Right cardiac atrium (tissue), 5 donors: Measurements from ENCODE around the gene CNTN1. TPM values are rescaled to one million over a fixed set of nuclear protein-coding genes. Genes with fewer than 3 reads are reported as not detected.
A peak's percentile ranks its signal among the peaks of the same experiment; 100 is the strongest.
"Not testable (repeated sequence)": the region's sequence is repeated elsewhere in the genome, so short reads cannot be mapped to it uniquely, and the experiment has no call there.

Experiments
- ATAC-seq, 2 donors: fragments of 200-7000 bp; cut with Tn5 transposase; one replicate each; pipeline versions ENCODE4 v1.8.0 to v1.9.1; 2020; ENCODE audit warnings: moderate library complexity in 2 of 2, mild to moderate bottlenecking in 1 of 2
- DNase-seq, 3 donors: peaks; one replicate each; pipeline ENCODE4 v3.0.0-alpha.2; 2020
- H3K27ac ChIP-seq: one replicate; pipeline ENCODE4 v1.5.1; 2013; ENCODE audit warnings: mild to moderate bottlenecking, low read length, control low read depth, moderate library complexity
- H3K27me3 ChIP-seq: one replicate; pipeline ENCODE4 v1.6.1; 2013; ENCODE audit not compliant: control insufficient read depth, insufficient read depth
- H3K4me1 ChIP-seq: one replicate; pipeline ENCODE4 v1.6.1; 2013; ENCODE audit warnings: low read length; ENCODE audit not compliant: control insufficient read depth, insufficient read depth
- H3K4me3 ChIP-seq: one replicate; pipeline ENCODE4 v1.5.1; 2013; ENCODE audit warnings: low read length, control low read depth
- H3K9me3 ChIP-seq: one replicate; pipeline ENCODE4 v1.6.1; 2013; ENCODE audit warnings: low read length; ENCODE audit not compliant: control insufficient read depth
- WGBS: extraction: QIAGEN DNeasy Blood & Tissue Kit; methylation state at CpG from one replicate; pipeline ENCODE4 v1.1.7; 2013; 5-methylcytosine and 5-hydroxymethylcytosine counted together
- intact Hi-C, 4 donors: fragments of 100-400 bp; cut with DNase I; formaldehyde crosslinking; loops; one replicate each; pipeline versions ENCODE4 v1.11.0 to v1.14.0; 2022 to 2023
- polyA plus RNA-seq: library from polyadenylated mRNA; stranded (reverse); fragments of 200-250 nt; gene quantifications from one replicate; pipeline ENCODE4 v1.2.3, GENCODE V29; 2013
- total RNA-seq, 4 donors: library from RNA; stranded (reverse); fragmentation: NEBNext Ultra II Directional; extraction: Animal tissue kit (Norgen Biotek cat#: 25700); gene quantifications; one replicate each; pipeline ENCODE4 v1.2.1, GENCODE V29; 2021
- donor health status: healthy with polysubstance abuse.
- donor health status: DM: no; HTN: yes; CAD: no.
- donor health status: DM: no; HTN: no; CAD: no.
- donor health status: DM: no; HTN: yes; CAD: no; lungs with severe emphysema.
- donor health status: DM: yes; HTN: yes; CAD: no.

CNTN1 gene
- total and polyA plus RNA-seq, 5 donors, result 0.40 to 0.94 (median 0.53) TPM

GRCh38 chr12:41074473-41074769 is 382.2 kb downstream of the CNTN1 start:
- Histone ChIP-seq H3K4me1 (no peaks in the 10 kb centered on the region), H3K4me3 (no peak overlapping the region), H3K27me3 (no peaks in the 10 kb centered on the region), H3K9me3 (no peaks in the 10 kb centered on the region), H3K27ac (no peak overlapping the region)
- no peak for DNase-seq
- no peak for ATAC-seq
- 71% methylated on average over 3 of the region's 3 CpGs for WGBS
- intact Hi-C loops, result no loop called here

- DNase-seq (no peak), ATAC-seq (no peak)
- H3K4me3 ChIP-seq, result no peak overlapping the region
- 60% methylated on average over 7 of the region's 7 CpGs for WGBS
- H3K9me3 ChIP-seq, result no peaks in the 10 kb centered on the region
- H3K4me1 ChIP-seq, result no peaks in the 10 kb centered on the region
- H3K27ac ChIP-seq, result no peak overlapping the region
- intact Hi-C loops, result no loop called here
- no peaks in the 10 kb centered on the region for H3K27me3 ChIP-seq
These were observed 383.9 kb downstream of the CNTN1 start for GRCh38 chr12:41076114-41076513.

- H3K4me3 ChIP-seq, H3K27ac ChIP-seq, H3K9me3 ChIP-seq, H3K27me3 ChIP-seq, ATAC-seq, H3K4me1 ChIP-seq, intact Hi-C loops, DNase-seq: not testable (repeated sequence)
- 0% methylated on average over 1 of the region's 1 CpG for WGBS
These were observed 389.0 kb downstream of the CNTN1 start for GRCh38 chr12:41081241-41081640.

GRCh38 chr12:41089438-41089837 is 397.2 kb downstream of the CNTN1 start:
- intact Hi-C loops, result no loop called here
- H3K27me3 ChIP-seq, result no peaks in the 10 kb centered on the region
- H3K4me1 ChIP-seq, result no peaks in the 10 kb centered on the region
- H3K27ac ChIP-seq, result no peak overlapping the region
- WGBS, result 75% methylated on average over 2 of the region's 2 CpGs
- H3K4me3 ChIP-seq, result no peak overlapping the region
- DNase-seq (no peak), ATAC-seq (no peak)
- H3K9me3 ChIP-seq, result no peaks in the 10 kb centered on the region

- WGBS, result 53% methylated on average over 1 of the region's 1 CpG
- ATAC-seq (no peak), DNase-seq (no peak)
- no peaks in the 10 kb centered on the region for H3K4me1 ChIP-seq
- no peak overlapping the region for H3K27ac ChIP-seq
- H3K27me3 ChIP-seq, result no peaks in the 10 kb centered on the region
- intact Hi-C loops, result no loop called here
- H3K9me3 ChIP-seq, result no peaks in the 10 kb centered on the region
- no peak overlapping the region for H3K4me3 ChIP-seq
These were observed 399.9 kb downstream of the CNTN1 start for GRCh38 chr12:41092115-41092514.

GRCh38 chr12:41096797-41097196 is 404.6 kb downstream of the CNTN1 start:
- intact Hi-C loops, result no loop called here
- Histone ChIP-seq H3K9me3 (no peaks in the 10 kb centered on the region), H3K4me1 (no peaks in the 10 kb centered on the region), H3K27me3 (no peaks in the 10 kb centered on the region), H3K4me3 (no peak overlapping the region), H3K27ac (no peak overlapping the region)
- no peak for DNase-seq
- ATAC-seq, result no peak
- 90% methylated on average over 1 of the region's 1 CpG for WGBS

GRCh38 chr12:41100572-41100971 is 408.3 kb downstream of the CNTN1 start:
- DNase-seq (peak in 2 of 3 donors; percentile 33 to 58), ATAC-seq (peak in 1 of 2 donors; percentile 61)
- no peak overlapping the region for H3K27ac ChIP-seq
- WGBS, result 52% methylated on average over 1 of the region's 1 CpG
- H3K9me3 ChIP-seq, result no peaks in the 10 kb centered on the region
- intact Hi-C loops, result no loop called here
- no peaks in the 10 kb centered on the region for H3K27me3 ChIP-seq
- no peaks in the 10 kb centered on the region for H3K4me1 ChIP-seq
- H3K4me3 ChIP-seq, result no peak overlapping the region

- ATAC-seq (no peak), DNase-seq (no peak)
- Histone ChIP-seq H3K9me3 (no peaks in the 10 kb centered on the region), H3K27ac (no peak overlapping the region), H3K4me1 (no peaks in the 10 kb centered on the region), H3K4me3 (no peak overlapping the region), H3K27me3 (no peaks in the 10 kb centered on the region)
- intact Hi-C loops, result no loop called here
These were observed 409.6 kb downstream of the CNTN1 start for GRCh38 chr12:41101806-41102205.

- Histone ChIP-seq H3K27ac (no peak overlapping the region), H3K4me3 (no peak overlapping the region), H3K27me3 (no peaks in the 10 kb centered on the region), H3K4me1 (no peaks in the 10 kb centered on the region), H3K9me3 (no peaks in the 10 kb centered on the region)
- ATAC-seq (no peak), DNase-seq (no peak)
- WGBS, result 76% methylated on average over 4 of the region's 4 CpGs
- intact Hi-C loops, result no loop called here
These were observed 411.4 kb downstream of the CNTN1 start for GRCh38 chr12:41103614-41104013.

- DNase-seq (no peak), ATAC-seq (no peak)
- no peaks in the 10 kb centered on the region for H3K9me3 ChIP-seq
- no peak overlapping the region for H3K4me3 ChIP-seq
- no peaks in the 10 kb centered on the region for H3K4me1 ChIP-seq
- WGBS, result 87% methylated on average over 3 of the region's 3 CpGs
- no peak overlapping the region for H3K27ac ChIP-seq
- H3K27me3 ChIP-seq, result no peaks in the 10 kb centered on the region
- intact Hi-C loops, result no loop called here
These were observed 414.1 kb downstream of the CNTN1 start for GRCh38 chr12:41106315-41106714.

- no peaks in the 10 kb centered on the region for H3K9me3 ChIP-seq
- intact Hi-C loops, result no loop called here
- DNase-seq (peak in 1 of 3 donors; percentile 52), ATAC-seq (peak in 1 of 2 donors; percentile 61)
- H3K4me1 ChIP-seq, result no peaks in the 10 kb centered on the region
- no peak overlapping the region for H3K4me3 ChIP-seq
- no peaks in the 10 kb centered on the region for H3K27me3 ChIP-seq
- no peak overlapping the region for H3K27ac ChIP-seq
- WGBS, result 33% methylated on average over 4 of the region's 4 CpGs
These were observed 415.8 kb downstream of the CNTN1 start for GRCh38 chr12:41108032-41108431.

- Histone ChIP-seq H3K27ac (no peak overlapping the region), H3K4me3 (no peak overlapping the region), H3K27me3 (no peaks in the 10 kb centered on the region), H3K4me1 (no peaks in the 10 kb centered on the region), H3K9me3 (no peaks in the 10 kb centered on the region)
- DNase-seq (no peak), ATAC-seq (no peak)
- intact Hi-C loops, result no loop called here
- WGBS, result 74% methylated on average over 2 of the region's 2 CpGs
These were observed 420.7 kb downstream of the CNTN1 start for GRCh38 chr12:41112903-41113302.
